Measurements from ENCODE around the gene ARFIP1. TPM values are rescaled to one million over a fixed set of nuclear protein-coding genes. Genes with fewer than 3 reads are reported as not detected.

Gene ARFIP1
- total RNA-seq, 1 experiment from 2014 or later: 27.5 TPM

- DNase-seq (ENCODE audit: low read depth): no peak
These were observed 157.8 kb downstream of the ARFIP1 start for GRCh38 chr4:152937336-152938236.

GRCh38 chr4:152938237-152938947, 158.6 kb downstream of the ARFIP1 start:
- DNase-seq (ENCODE audit: low read depth): no peak

GRCh38 chr4:152939621-152940020, 159.9 kb downstream of the ARFIP1 start:
- no peak for DNase-seq (ENCODE audit: low read depth)

GRCh38 chr4:152940461-152940860, 160.7 kb downstream of the ARFIP1 start:
- DNase-seq (ENCODE audit: low read depth): no peak

- DNase-seq (ENCODE audit: low read depth): no peak
These were observed 161.7 kb downstream of the ARFIP1 start for GRCh38 chr4:152941411-152941810.

- DNase-seq (ENCODE audit: low read depth): no peak
These were observed 162.6 kb downstream of the ARFIP1 start for GRCh38 chr4:152942346-152942745.

- no peak for DNase-seq (ENCODE audit: low read depth)
These were observed 163.9 kb downstream of the ARFIP1 start for GRCh38 chr4:152943672-152944071.

GRCh38 chr4:152944666-152945320, 165.0 kb downstream of the ARFIP1 start:
- no peak for DNase-seq (ENCODE audit: low read depth)

GRCh38 chr4:152945639-152946038, 165.9 kb downstream of the ARFIP1 start:
- no peak for DNase-seq (ENCODE audit: low read depth)

- DNase-seq (ENCODE audit: low read depth): no peak
These were observed 166.7 kb downstream of the ARFIP1 start for GRCh38 chr4:152946446-152946845.

GRCh38 chr4:152947311-152947710, 167.6 kb downstream of the ARFIP1 start:
- no peak for DNase-seq (ENCODE audit: low read depth)

- DNase-seq (ENCODE audit: low read depth): no peak
These were observed 170.2 kb downstream of the ARFIP1 start for GRCh38 chr4:152949930-152950329.

- no peak for DNase-seq (ENCODE audit: low read depth)
These were observed 170.9 kb downstream of the ARFIP1 start for GRCh38 chr4:152950402-152951274.

GRCh38 chr4:152951348-152951747, 171.6 kb downstream of the ARFIP1 start:
- DNase-seq (ENCODE audit: low read depth): no peak

GRCh38 chr4:152953514-152953913, 173.8 kb downstream of the ARFIP1 start:
- no peak for DNase-seq (ENCODE audit: low read depth)

- no peak for DNase-seq (ENCODE audit: low read depth)
These were observed 175.0 kb downstream of the ARFIP1 start for GRCh38 chr4:152954741-152955140.

- DNase-seq (ENCODE audit: low read depth): no peak
These were observed 176.4 kb downstream of the ARFIP1 start for GRCh38 chr4:152956147-152956546.

GRCh38 chr4:152956650-152957436, 177.1 kb downstream of the ARFIP1 start:
- peak; percentile 70 for DNase-seq (ENCODE audit: low read depth)

GRCh38 chr4:152957437-152958171, 177.8 kb downstream of the ARFIP1 start:
- no peak for DNase-seq (ENCODE audit: low read depth)

- no peak for DNase-seq (ENCODE audit: low read depth)
These were observed 179.3 kb downstream of the ARFIP1 start for GRCh38 chr4:152959080-152959479.

Data from Daoy (cell line).